Fibroblast of pulmonary artery (primary cell): ENCODE data around the gene VIM.

Experiments used
- DNase-seq: peaks from one replicate; pipeline ENCODE4 v3.0.0-alpha.2; 2010; ENCODE audit warnings: low read depth
- H3K4me3 ChIP-seq: replicated peaks from 2 replicates; pipeline ENCODE4 v1.5.1; 2011; ENCODE audit warnings: low read depth, mild to moderate bottlenecking, control low read depth, low read length, moderate library complexity
- TF ChIP-seq, protein P1 (sequence below): IDR thresholded peaks from 2 replicates; pipeline ENCODE4 v1.5.1; 2011; ENCODE audit warnings: mild to moderate bottlenecking, control low read depth, low read length, inconsistent platforms; ENCODE audit errors: missing control alignments

VIM gene

DNA sequence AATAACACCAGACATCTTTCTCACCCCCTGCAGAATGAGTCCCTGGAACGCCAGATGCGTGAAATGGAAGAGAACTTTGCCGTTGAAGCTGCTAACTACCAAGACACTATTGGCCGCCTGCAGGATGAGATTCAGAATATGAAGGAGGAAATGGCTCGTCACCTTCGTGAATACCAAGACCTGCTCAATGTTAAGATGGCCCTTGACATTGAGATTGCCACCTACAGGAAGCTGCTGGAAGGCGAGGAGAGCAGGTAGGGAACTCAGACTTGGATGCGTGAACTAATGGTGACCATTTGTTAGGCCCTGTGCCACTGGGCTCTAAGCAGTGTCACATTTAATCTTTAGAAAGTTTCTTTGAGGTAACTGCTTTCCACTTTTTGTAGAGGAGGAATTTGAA is 7.1 kb downstream of the VIM start:
- DNase-seq: peak; percentile 37
- TF ChIP-seq, protein P1, sequence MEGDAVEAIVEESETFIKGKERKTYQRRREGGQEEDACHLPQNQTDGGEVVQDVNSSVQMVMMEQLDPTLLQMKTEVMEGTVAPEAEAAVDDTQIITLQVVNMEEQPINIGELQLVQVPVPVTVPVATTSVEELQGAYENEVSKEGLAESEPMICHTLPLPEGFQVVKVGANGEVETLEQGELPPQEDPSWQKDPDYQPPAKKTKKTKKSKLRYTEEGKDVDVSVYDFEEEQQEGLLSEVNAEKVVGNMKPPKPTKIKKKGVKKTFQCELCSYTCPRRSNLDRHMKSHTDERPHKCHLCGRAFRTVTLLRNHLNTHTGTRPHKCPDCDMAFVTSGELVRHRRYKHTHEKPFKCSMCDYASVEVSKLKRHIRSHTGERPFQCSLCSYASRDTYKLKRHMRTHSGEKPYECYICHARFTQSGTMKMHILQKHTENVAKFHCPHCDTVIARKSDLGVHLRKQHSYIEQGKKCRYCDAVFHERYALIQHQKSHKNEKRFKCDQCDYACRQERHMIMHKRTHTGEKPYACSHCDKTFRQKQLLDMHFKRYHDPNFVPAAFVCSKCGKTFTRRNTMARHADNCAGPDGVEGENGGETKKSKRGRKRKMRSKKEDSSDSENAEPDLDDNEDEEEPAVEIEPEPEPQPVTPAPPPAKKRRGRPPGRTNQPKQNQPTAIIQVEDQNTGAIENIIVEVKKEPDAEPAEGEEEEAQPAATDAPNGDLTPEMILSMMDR: peak; percentile 24
- peak overlapping the region; percentile 98 for H3K4me3 ChIP-seq

DNA sequence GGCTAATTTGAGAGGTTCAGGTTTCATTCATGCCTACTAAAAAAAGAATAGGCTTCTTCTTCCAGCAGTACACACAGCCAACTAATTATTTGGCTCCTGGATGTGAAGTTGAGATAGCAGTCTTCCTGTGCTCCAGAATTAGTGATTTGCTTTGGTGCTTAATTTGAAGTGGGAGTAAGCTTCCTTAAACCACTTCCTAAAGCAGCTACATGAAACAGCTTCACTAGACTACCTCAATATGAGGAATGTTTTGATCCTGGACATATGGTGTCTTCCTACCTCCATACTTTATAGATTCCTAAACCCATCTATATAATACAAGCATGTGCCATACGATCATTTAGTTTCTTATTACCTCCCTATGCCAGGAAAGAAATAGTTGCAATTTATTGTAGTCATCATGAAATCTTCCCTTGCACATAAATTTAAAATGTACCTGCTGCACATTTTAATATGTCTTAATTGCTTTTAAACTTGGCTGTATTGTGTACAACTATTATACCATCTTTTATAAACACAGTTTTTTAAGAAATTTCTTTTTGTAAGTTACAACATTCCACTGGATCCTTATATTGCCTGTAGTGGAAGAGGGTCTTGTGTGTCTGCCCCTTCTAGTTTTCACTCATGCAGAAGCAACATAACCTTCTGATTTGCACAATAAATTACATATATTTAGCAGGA is 8.6 kb downstream of the VIM start:
- TF ChIP-seq, protein P1: no peak
- DNase-seq: peak; percentile 29
- H3K4me3 ChIP-seq: no peak overlapping the region

DNA sequence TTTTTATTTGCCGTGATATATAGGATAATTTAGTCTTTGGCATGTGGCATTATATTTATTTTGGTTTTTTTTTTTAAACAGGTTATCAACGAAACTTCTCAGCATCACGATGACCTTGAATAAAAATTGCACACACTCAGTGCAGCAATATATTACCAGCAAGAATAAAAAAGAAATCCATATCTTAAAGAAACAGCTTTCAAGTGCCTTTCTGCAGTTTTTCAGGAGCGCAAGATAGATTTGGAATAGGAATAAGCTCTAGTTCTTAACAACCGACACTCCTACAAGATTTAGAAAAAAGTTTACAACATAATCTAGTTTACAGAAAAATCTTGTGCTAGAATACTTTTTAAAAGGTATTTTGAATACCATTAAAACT is 9.1 kb downstream of the VIM start:
- TF ChIP-seq, protein P1: no peak
- no peak overlapping the region for H3K4me3 ChIP-seq
- DNase-seq: no peak

DNA sequence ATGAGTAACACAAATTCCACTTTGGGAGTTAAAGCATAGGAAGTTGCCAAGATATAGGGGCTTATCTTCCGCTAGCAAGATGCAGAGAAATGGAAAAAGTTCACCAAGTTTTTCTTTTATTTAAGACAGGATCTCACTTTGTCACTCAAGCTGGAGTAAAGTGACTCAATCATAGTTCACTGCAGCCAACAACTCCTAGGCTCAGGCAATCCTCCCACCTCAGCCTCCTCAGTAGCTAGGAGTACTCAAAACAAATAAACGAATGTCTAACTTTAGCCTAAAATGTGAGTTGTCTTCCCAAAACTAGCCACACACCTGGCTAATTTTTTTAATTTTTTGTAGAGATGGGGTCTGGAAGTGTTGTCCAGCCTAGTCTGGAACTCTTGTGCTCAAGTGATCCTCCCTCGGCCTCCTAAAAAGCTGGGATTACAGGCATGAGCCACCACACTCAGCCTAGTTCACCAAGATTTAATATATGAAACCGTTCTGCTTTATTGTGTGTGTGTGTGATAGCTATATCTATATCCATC is 9.9 kb downstream of the VIM start:
- TF ChIP-seq, protein P1: no peak
- peak; percentile 58 for DNase-seq
- no peak overlapping the region for H3K4me3 ChIP-seq

DNA sequence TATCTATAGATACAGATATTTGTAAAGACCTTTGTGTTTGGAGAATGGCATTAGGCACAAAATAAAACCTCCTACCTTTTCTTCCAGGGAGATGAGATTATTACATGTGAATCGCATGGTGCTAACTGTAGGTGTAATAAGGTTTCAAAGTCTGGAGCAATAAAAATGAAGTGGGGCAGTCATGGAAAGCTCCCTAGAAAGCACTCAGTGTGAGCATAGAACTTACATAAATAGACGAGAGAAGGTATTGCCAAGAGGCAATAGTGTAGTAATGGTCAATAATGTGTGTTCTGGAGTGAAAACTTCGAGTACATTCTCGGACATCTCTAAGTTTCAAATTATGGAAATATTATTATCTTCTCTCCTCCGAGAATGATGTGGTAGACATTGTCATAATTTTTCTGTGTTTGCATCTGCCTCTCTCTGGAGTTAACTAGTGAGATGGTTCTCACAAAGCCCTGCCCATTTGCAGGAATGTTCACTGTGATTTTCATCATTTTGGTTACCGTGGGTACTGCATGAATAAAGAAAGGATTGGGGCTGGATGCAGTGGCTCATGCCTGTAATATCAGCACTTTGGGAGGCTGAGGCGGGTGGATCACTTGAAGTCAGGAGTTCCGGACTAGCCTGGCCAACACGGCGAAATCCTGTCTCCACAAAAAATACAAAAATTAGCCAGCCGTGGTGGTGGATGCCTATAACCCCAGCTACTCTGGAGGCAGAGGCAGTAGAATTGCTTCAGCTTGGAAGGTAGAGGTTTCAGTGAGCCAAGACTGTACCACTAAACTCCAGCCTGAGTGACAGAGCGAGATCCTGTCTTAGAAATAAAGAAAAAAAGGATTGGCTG is 10.6 kb downstream of the VIM start:
- TF ChIP-seq, protein P1: no peak
- DNase-seq: peak; percentile 85
- no peak overlapping the region for H3K4me3 ChIP-seq

DNA sequence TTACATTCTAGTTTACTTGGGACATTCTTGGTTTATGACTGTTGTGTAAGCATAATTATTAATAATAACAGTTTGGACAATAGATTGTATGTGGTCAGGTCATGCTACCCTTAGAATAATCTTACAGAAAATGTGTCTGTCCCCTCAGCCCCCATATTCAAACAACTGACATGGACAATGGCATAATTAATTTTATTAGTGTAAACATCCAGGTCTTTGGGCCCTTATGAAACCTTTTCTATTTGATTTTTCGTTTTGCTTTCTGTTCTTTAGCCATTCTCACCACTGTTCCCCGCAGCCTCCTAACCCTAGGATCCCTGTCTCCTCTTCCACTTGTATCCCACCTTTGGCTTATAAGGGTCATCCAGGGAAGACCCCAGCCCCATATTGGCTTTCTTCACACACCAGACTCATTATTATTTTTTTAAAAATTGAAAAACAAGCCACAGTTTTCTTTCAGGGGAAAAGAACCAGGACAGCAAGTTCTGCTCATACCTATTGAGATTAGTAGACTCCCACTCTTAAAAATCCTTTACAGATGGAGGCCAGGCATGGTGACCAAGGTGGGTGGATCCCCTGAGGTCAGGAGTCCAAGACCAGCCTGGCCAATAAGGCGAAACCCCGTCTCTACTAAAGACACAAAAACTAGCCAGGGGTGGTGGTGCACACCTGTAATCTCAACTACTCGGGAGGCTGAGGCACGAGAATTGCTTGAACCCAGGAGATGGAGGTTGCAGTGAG is 11.5 kb downstream of the VIM start:
- TF ChIP-seq, protein P1: no peak
- no peak overlapping the region for H3K4me3 ChIP-seq
- DNase-seq: no peak
